ENCODE measurements around the gene TEKT5.

TEKT5 gene

DNA sequence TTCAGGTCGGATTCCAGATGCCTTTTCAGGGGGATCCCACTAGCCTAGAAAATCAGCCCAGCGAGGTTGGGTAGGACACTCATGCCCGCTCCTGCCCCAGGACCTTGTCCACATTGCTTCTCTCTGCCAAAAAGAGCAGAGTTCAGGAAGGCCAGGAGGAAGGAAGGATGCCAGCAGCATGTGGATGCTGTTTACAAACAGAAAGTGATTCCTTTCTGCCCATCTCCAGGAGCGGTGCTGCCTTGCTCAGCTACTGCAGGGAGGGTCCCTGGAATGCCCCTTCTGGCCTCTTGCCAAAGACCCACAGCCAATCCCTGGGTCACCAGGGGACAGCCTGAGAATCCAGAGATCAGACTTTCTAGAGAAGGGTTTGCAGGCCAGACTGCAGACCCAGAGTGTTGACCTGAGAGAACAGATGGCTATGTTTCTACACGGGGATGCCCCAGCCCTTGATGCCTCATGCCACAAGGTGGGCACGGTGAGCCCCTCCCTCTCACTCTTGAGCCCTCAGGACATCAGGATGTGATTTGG lies 82.0 kb downstream of the TEKT5 start:
- Histone ChIP-seq H3K27ac (ENCODE audit: insufficient read depth, low read depth, low read length, poor library complexity, severe bottlenecking) (no peak overlapping the region), H3K36me3 (ENCODE audit: control insufficient read depth, insufficient read depth, low read length) (no peaks in the 10 kb centered on the region), H3K27me3 (ENCODE audit: control insufficient read depth, insufficient read depth, low read length, poor library complexity, severe bottlenecking) (no peaks in the 10 kb centered on the region), H3K9me3 (ENCODE audit: control insufficient read depth, low read length) (no peaks in the 10 kb centered on the region), H3K4me3 (ENCODE audit: insufficient read depth, low read depth, low read length) (no peak overlapping the region), H3K4me1 (ENCODE audit: control insufficient read depth, insufficient read depth, low read length) (peaks cover 12% of the 10 kb centered on the region)
- 77 to 82% methylated on average over 6 of the region's 6 CpGs for WGBS, 2 experiments

DNA sequence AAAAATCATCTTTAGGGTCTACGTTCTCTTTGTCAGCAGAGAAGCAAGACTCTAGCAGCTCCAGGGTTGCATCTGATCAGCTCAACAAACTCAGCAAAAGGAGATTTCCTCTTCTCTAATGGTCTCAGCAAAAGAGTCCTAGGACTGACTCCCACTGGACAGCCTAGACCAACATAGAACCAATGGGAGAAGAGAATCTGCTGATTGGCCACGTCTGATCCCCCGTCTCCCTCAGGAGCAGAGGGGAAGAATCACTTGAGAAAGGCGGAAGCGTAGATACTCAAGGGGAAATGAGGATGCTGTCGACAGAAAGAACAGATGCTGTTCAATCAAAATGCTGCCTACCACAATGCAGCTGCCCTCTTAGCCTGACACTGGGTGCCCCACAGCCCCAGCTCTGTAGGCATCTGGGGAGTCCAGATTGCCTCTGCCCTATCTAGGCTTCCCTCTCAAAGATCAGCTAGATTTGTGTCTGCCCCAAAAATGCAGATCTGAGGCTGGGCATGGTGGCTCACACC lies 82.8 kb downstream of the TEKT5 start:
- no peaks in the 10 kb centered on the region for H3K9me3 ChIP-seq (ENCODE audit: control insufficient read depth, low read length)
- no peak overlapping the region for H3K27ac ChIP-seq (ENCODE audit: insufficient read depth, low read depth, low read length, poor library complexity, severe bottlenecking)
- H3K4me1 ChIP-seq (ENCODE audit: control insufficient read depth, insufficient read depth, low read length): peaks cover 10% of the 10 kb centered on the region
- H3K27me3 ChIP-seq (ENCODE audit: control insufficient read depth, insufficient read depth, low read length, poor library complexity, severe bottlenecking): no peaks in the 10 kb centered on the region
- 79 to 84% methylated on average over 6 of the region's 6 CpGs for WGBS, 2 experiments
- no peak overlapping the region for H3K4me3 ChIP-seq (ENCODE audit: insufficient read depth, low read depth, low read length)
- H3K36me3 ChIP-seq (ENCODE audit: control insufficient read depth, insufficient read depth, low read length): no peaks in the 10 kb centered on the region

DNA sequence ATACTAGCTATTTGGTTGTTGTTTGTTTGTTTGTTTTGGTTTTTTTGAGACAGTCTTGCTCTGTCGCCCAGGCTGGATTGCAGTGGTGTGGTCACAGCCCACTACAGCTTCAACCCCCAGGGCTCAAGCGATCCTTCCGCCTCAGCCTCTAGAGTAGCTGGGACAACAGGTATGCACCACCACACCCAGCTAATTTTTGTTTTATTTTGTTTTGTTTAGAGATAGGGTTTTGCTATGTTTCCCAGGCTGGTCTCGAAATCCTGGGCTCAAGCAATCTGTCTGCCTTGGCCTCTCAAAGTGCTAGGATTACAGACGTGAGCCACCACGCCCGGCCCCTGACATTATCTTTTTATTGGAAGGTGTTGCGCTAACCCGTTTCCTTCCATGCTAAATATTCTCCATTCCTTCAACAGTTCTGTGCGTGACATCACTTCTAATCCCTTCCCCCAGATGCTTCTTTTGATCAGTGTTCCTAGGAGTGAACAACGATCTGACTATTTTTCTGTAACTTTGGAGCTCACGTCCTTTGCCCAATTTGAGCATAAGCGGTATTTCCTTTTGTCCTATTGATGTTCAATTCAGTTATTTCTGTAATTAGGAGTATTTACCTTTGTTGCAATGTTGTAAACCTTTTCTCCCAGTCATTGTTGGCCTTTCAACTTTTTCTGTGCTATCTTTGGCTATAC lies 84.1 kb downstream of the TEKT5 start:
- H3K4me3 ChIP-seq (ENCODE audit: insufficient read depth, low read depth, low read length): no peak overlapping the region
- H3K27me3 ChIP-seq (ENCODE audit: control insufficient read depth, insufficient read depth, low read length, poor library complexity, severe bottlenecking): no peaks in the 10 kb centered on the region
- no peaks in the 10 kb centered on the region for H3K36me3 ChIP-seq (ENCODE audit: control insufficient read depth, insufficient read depth, low read length)
- peaks cover 8% of the 10 kb centered on the region for H3K4me1 ChIP-seq (ENCODE audit: control insufficient read depth, insufficient read depth, low read length)
- H3K9me3 ChIP-seq (ENCODE audit: control insufficient read depth, low read length): no peaks in the 10 kb centered on the region
- WGBS, 2 experiments: 90% methylated on average over 13 of the region's 13 CpGs
- H3K27ac ChIP-seq (ENCODE audit: insufficient read depth, low read depth, low read length, poor library complexity, severe bottlenecking): no peak overlapping the region

DNA sequence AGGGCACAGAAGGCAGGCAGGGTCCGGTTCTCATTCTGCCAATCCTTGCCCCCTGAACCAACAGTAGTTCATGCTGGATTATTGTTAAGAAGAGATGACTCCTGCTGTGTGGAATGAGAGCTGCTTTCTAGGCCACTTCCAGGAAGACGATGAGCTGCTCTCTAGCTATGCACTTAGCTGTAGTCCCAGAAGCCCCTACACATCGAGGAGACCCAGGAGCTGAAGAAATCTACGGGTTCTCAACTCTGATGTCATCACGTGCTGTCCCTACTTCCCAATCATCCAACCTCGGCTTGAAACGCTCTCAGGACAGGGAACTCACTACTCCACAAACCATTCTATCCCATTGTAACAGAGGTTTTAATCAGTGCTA lies 85.3 kb downstream of the TEKT5 start:
- Histone ChIP-seq H3K27ac (ENCODE audit: insufficient read depth, low read depth, low read length, poor library complexity, severe bottlenecking) (no peak overlapping the region), H3K27me3 (ENCODE audit: control insufficient read depth, insufficient read depth, low read length, poor library complexity, severe bottlenecking) (no peaks in the 10 kb centered on the region), H3K4me1 (ENCODE audit: control insufficient read depth, insufficient read depth, low read length) (peaks cover 8% of the 10 kb centered on the region), H3K4me3 (ENCODE audit: insufficient read depth, low read depth, low read length) (no peak overlapping the region), H3K36me3 (ENCODE audit: control insufficient read depth, insufficient read depth, low read length) (no peaks in the 10 kb centered on the region), H3K9me3 (ENCODE audit: control insufficient read depth, low read length) (no peaks in the 10 kb centered on the region)
- WGBS, 2 experiments: 85 to 87% methylated on average over 7 of the region's 7 CpGs

DNA sequence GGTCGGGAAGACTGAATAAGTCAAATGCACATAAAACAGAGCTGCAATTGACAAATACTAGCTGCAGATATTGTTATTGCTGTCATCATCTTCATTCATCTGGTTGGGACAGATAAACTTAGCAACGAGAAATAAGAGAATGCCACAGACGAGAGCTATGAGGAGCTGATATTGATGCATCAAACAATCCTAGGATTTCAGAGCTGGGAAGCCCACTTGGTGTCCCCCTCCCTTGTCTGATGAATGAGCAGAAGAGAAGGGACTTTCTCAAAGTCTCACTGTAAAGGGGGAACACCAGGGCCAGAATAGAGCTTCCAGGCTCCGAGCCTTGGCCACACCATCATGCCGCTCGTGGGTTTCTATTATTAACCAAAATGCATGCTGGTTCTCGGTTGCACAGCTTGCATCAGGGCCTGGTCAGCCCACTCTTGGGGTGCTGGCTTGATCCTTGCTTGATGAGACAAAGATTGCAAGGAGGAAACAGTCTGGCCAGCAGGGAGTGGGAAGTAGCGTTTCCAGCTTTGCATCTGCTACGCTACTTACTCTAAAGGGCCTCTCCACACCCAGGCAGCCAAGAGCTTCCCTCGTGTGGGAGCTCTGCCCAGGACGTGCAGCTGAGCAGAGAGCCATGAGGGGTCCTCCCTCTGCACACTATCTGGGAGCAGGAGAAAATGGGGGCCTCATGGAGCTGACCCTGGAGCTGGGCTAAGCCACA lies 85.9 kb downstream of the TEKT5 start:
- Histone ChIP-seq H3K36me3 (ENCODE audit: control insufficient read depth, insufficient read depth, low read length) (no peaks in the 10 kb centered on the region), H3K4me1 (ENCODE audit: control insufficient read depth, insufficient read depth, low read length) (peaks cover 8% of the 10 kb centered on the region), H3K4me3 (ENCODE audit: insufficient read depth, low read depth, low read length) (no peak overlapping the region), H3K27me3 (ENCODE audit: control insufficient read depth, insufficient read depth, low read length, poor library complexity, severe bottlenecking) (no peaks in the 10 kb centered on the region), H3K27ac (ENCODE audit: insufficient read depth, low read depth, low read length, poor library complexity, severe bottlenecking) (no peak overlapping the region), H3K9me3 (ENCODE audit: control insufficient read depth, low read length) (no peaks in the 10 kb centered on the region)
- 75 to 76% methylated on average over 11 of the region's 11 CpGs for WGBS, 2 experiments

DNA sequence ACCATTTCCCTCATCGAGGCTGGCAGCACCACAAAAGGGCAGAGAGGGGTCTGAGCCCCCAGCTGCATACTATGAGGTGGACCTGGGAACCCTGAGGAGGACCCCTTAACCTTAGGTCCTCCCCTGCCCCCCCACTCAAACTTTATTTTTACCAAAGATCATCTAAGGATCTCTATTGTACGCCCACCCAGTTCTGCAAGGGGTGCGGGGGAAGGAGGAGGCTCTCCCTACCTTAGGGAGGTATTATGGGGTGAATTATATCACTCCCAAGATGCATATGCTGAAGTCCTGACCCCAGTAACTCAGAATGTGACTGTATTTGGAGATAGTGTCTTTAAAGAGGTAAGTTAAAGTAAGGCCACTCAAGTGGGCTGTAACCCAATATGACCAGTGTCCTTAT lies 87.6 kb downstream of the TEKT5 start:
- Histone ChIP-seq H3K9me3 (ENCODE audit: control insufficient read depth, low read length) (no peaks in the 10 kb centered on the region), H3K27ac (ENCODE audit: insufficient read depth, low read depth, low read length, poor library complexity, severe bottlenecking) (no peak overlapping the region), H3K36me3 (ENCODE audit: control insufficient read depth, insufficient read depth, low read length) (no peaks in the 10 kb centered on the region), H3K4me3 (ENCODE audit: insufficient read depth, low read depth, low read length) (no peak overlapping the region), H3K4me1 (ENCODE audit: control insufficient read depth, insufficient read depth, low read length) (peaks cover 8% of the 10 kb centered on the region), H3K27me3 (ENCODE audit: control insufficient read depth, insufficient read depth, low read length, poor library complexity, severe bottlenecking) (no peaks in the 10 kb centered on the region)
- 88 to 89% methylated on average over 3 of the region's 3 CpGs for WGBS, 2 experiments

DNA sequence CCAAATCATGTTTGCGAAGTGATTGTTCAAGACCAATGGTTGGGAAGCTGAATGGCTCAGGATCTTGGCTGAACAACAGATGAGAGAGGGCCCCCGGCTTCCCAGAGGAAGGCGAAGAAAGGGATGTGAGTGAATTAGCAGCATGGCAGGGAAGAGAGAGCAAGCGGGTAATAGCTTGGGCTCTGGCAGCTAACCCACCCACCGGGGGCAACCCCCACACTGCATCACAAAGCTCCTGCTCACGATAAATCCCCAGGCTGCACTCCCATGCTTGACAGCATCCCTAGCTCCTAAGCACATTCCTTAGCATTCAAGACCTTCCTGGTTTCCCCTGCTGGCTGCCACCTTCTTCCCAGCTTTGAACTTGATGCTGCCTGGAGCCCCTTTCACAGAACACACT lies 88.1 kb downstream of the TEKT5 start:
- no peaks in the 10 kb centered on the region for H3K27me3 ChIP-seq (ENCODE audit: control insufficient read depth, insufficient read depth, low read length, poor library complexity, severe bottlenecking)
- H3K36me3 ChIP-seq (ENCODE audit: control insufficient read depth, insufficient read depth, low read length): no peaks in the 10 kb centered on the region
- WGBS, 2 experiments: 30 to 40% methylated on average over 6 of the region's 6 CpGs
- H3K4me3 ChIP-seq (ENCODE audit: insufficient read depth, low read depth, low read length): no peak overlapping the region
- no peaks in the 10 kb centered on the region for H3K9me3 ChIP-seq (ENCODE audit: control insufficient read depth, low read length)
- no peak overlapping the region for H3K27ac ChIP-seq (ENCODE audit: insufficient read depth, low read depth, low read length, poor library complexity, severe bottlenecking)
- H3K4me1 ChIP-seq (ENCODE audit: control insufficient read depth, insufficient read depth, low read length): peaks cover 8% of the 10 kb centered on the region

DNA sequence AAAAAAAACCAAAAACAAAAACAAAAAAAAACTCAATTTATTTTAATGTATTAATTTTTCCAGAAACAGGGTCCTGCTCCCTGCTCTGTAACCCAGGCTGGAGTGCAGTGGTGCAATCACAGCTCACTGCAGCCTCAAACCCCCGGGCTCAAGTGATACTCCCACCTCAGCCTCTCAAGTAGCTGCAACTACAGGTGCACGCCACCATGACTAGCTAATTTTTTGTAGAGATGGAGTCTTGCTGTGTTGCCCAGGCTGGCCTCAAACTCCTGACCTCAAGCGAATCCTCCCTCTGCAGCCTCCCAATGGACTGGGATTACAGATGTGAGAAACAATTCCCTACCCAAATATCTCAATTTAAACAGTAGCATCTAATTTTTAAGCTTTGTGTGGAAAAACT lies 89.1 kb downstream of the TEKT5 start:
- no peak overlapping the region for H3K27ac ChIP-seq (ENCODE audit: insufficient read depth, low read depth, low read length, poor library complexity, severe bottlenecking)
- H3K36me3 ChIP-seq (ENCODE audit: control insufficient read depth, insufficient read depth, low read length): no peaks in the 10 kb centered on the region
- H3K4me1 ChIP-seq (ENCODE audit: control insufficient read depth, insufficient read depth, low read length): peaks cover 8% of the 10 kb centered on the region
- WGBS, 2 experiments: 84 to 98% methylated on average over 3 of the region's 3 CpGs
- H3K4me3 ChIP-seq (ENCODE audit: insufficient read depth, low read depth, low read length): no peak overlapping the region
- H3K9me3 ChIP-seq (ENCODE audit: control insufficient read depth, low read length): no peaks in the 10 kb centered on the region
- no peaks in the 10 kb centered on the region for H3K27me3 ChIP-seq (ENCODE audit: control insufficient read depth, insufficient read depth, low read length, poor library complexity, severe bottlenecking)

DNA sequence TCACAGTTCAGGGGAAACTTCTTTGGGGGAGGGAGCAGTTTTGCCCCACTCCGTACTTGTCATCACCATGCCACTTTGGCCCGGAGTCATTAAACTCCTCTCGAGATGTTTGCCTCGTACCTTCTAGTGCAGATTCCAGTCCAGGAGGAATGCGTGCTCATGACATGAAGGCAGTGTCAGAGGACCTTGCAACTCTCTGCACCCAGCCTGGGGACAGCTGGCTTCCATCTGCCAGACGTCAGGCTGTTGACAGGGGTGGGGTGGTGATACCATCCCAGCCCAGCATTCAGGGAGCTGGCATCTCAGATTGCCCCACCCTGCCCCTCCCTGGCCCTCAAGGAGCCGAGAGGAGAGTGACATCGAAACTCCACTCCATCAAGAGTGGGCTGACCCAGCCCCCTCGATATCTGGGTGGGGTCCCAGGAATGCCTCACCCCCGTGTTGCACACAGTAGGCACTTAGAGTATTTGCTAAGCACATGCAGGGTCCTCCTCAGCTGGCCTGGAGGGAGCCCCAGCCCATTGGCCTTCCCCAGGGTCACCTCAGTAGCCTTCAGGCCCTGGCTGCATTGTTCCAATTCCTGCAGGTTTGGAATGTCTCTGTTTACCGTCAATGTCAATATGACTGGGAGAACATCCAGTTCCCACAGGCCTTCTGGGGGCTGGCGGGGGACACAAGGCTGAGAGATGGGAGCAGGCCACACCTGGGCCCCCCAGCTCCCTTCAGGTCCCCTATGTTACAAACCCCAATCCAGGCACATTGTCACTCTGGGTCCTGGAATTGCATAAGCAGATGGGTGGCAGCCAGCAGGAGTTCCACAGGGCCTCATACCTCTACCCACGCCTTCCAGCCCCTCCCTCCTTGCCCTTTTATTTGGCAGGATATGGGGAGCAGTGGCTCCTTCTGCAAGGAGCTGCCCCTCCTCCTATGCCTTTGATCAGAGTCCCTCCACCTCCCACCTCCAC lies 93.0 kb downstream of the TEKT5 start:
- Histone ChIP-seq H3K27ac (ENCODE audit: insufficient read depth, low read depth, low read length, poor library complexity, severe bottlenecking) (no peak overlapping the region), H3K4me1 (ENCODE audit: control insufficient read depth, insufficient read depth, low read length) (peaks cover 3% of the 10 kb centered on the region), H3K4me3 (ENCODE audit: insufficient read depth, low read depth, low read length) (no peak overlapping the region), H3K36me3 (ENCODE audit: control insufficient read depth, insufficient read depth, low read length) (no peaks in the 10 kb centered on the region), H3K27me3 (ENCODE audit: control insufficient read depth, insufficient read depth, low read length, poor library complexity, severe bottlenecking) (no peaks in the 10 kb centered on the region), H3K9me3 (ENCODE audit: control insufficient read depth, low read length) (no peaks in the 10 kb centered on the region)
- WGBS, 2 experiments: 85 to 90% methylated on average over 13 of the region's 13 CpGs

All from ectodermal cell (in vitro differentiated cells).